ENCODE data around the gene AKR1C2. TPM values are rescaled to one million over a fixed set of nuclear protein-coding genes. Genes with fewer than 3 reads are reported as not detected.
A peak's percentile ranks its signal among the peaks of the same experiment; 100 is the strongest.
"Not testable (repeated sequence)": the region's sequence is repeated elsewhere in the genome, so short reads cannot be mapped to it uniquely, and the experiment has no call there.

AKR1C2 gene
- 34.4 TPM for total RNA-seq
- long read RNA-seq, transcript AKR1C2-201 (9 exons, 3,756 nt), result major isoform, 13 of 25 reads
- long read RNA-seq, partial matches to known transcripts, result 8 of 25 reads
- long read RNA-seq, other reads (novel, unspliced or antisense), result 3 of 25 reads

DNA sequence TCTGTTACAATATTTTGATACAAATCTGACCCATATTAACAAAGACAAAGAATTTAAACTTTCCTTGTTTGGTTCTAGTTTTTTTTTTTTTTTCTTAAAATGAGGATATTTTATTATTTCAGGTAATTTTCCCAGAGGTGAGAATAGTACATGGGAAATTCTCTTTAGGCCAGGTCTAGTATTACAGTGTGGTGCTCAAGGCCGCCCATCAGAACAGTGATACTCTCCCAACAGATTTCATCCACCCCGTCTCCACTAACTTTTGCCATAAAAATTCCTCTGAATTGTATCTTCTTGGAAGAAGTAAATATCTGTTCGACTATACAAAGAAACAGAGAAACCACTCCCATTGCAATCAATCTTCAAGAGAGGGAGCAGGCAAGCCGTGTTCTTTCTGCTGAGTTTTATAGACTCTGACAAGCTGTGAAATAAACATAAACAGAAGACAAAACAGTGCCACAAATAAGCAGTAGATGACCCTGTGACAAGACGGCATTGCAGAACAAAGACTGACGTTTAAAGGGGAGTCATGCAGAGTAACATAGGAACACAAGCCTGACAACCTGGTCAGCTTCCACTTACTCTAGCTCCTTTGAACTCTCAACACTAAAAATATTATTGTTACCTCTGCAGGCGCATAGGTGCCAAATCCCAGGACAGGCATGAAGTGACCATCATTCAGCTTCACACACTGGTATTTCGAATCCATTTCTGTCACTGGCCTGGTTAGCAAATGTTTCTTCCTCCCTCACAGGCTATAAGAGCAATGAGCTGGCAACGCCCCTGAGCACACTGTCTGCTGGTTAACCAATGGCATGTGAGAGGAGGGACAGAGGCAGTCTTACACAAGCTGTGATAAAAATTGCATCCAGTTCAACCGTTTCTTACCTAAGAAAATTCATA, at the start of gene AKR1C2:
Gene AKR1C2 (minus strand): TSS at position 731 of the 903 bp plus-strand sequence. CDS start 22 bp downstream, at position 709.
- H3K4me1 ChIP-seq; DNase-seq; intact Hi-C loops (cut with DNase I); H3K27ac ChIP-seq; H3K36me3 ChIP-seq; H3K27me3 ChIP-seq (ENCODE audit: low read depth); H3K9me3 ChIP-seq: not testable (repeated sequence)
- ATAC-seq, result peak; percentile 92 to 93
- peak within 1 kb of the TSS; percentile 33 for H3K4me3 ChIP-seq

DNA sequence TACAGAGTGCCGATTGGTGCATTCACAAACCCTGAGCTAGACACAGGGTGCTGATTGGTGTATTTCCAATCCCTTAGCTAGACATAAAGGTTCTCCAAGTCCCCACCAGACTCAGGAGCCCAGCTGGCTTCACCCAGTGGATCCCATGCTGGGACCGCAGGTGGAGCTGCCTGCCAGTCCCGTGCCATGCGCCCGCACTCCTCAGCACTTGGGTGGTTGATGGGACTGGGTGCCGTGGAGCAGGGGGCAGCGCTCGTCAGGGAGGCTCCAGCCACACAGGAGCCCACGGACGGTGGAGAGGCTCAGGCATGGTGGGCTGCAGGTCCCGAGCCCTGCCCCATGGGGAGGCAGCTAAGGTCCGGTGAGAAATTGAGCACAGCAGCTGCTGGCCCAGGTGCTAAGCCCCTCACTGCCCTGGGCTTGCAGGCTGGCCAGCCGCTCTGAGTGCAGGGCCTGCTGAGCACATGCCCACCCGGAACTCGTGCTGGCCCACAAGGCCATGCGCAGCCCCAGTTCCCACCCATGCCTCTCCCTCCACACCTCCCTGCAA, 49.4 kb upstream of the AKR1C2 start:
- H3K4me3 ChIP-seq; H3K27ac ChIP-seq; H3K36me3 ChIP-seq; H3K27me3 ChIP-seq (ENCODE audit: low read depth); DNase-seq; H3K9me3 ChIP-seq; ATAC-seq; H3K4me1 ChIP-seq; intact Hi-C loops (cut with DNase I): not testable (repeated sequence)

DNA sequence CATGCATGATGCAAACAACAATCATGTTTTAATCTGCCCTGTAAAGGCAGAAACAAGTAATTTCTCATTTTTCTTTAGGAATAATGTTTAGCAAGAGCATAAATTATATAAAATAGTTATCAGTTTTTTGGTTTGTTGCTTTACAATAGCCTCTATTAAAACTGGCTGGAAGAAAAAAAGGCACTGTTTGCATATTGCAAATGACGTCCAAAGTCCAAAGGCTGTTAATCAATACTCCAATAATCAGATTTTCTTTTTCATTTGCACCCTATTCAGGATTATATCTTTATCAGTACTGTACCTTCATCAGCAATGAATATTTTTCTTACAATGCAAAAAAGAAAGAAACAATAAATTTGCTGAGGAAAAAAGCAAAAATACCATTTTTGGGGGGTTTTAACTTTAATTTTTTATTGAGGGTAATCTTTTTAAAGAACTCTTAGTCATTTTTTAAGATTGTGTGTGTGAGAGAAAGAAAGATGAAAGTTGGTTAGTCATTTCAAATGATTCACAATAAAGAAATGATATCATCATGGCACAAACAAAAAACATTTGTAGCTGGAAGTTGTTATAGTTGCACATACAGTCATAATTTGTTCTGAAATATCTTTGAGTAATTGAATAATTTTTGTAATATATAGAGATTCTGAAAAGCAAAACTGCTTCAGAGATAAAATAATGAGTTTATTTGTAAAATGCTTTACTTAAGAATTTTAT, 44.4 kb upstream of the AKR1C2 start:
- Histone ChIP-seq H3K27me3 (ENCODE audit: low read depth) (no peaks in the 10 kb centered on the region), H3K4me3 (no peak overlapping the region), H3K27ac (no peak overlapping the region), H3K9me3 (no peaks in the 10 kb centered on the region), H3K36me3 (no peaks in the 10 kb centered on the region), H3K4me1 (peaks cover 8% of the 10 kb centered on the region)
- TF ChIP-seq, protein P1, sequence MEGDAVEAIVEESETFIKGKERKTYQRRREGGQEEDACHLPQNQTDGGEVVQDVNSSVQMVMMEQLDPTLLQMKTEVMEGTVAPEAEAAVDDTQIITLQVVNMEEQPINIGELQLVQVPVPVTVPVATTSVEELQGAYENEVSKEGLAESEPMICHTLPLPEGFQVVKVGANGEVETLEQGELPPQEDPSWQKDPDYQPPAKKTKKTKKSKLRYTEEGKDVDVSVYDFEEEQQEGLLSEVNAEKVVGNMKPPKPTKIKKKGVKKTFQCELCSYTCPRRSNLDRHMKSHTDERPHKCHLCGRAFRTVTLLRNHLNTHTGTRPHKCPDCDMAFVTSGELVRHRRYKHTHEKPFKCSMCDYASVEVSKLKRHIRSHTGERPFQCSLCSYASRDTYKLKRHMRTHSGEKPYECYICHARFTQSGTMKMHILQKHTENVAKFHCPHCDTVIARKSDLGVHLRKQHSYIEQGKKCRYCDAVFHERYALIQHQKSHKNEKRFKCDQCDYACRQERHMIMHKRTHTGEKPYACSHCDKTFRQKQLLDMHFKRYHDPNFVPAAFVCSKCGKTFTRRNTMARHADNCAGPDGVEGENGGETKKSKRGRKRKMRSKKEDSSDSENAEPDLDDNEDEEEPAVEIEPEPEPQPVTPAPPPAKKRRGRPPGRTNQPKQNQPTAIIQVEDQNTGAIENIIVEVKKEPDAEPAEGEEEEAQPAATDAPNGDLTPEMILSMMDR (IDR thresholded peaks at IDR 0.05), result no peak
- DNase-seq, result no peak
- ATAC-seq, result no peak
- intact Hi-C loops (cut with DNase I), result no loop called here

DNA sequence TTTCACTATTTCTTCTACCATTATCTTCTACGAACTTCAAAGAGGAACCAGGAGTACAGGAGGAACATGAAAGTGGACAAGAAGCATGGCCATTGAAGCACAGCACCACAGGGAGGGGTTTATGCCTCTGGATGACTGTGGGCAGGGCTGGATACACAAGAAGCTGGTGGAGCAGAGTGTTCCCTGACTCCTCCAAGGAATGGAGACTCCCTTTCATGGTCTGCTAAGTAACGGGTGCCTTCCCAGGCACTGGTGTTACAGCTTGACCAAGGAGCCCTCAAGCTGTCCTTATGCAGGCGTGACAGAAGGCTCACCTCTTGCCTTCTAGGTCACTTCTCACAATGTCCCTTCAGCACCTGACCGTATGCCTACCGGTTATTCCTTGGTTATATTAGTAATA, 43.4 kb upstream of the AKR1C2 start:
- H3K9me3 ChIP-seq; ATAC-seq; H3K4me3 ChIP-seq; DNase-seq; intact Hi-C loops (cut with DNase I); H3K27ac ChIP-seq; H3K36me3 ChIP-seq; H3K27me3 ChIP-seq (ENCODE audit: low read depth); H3K4me1 ChIP-seq: not testable (repeated sequence)

DNA sequence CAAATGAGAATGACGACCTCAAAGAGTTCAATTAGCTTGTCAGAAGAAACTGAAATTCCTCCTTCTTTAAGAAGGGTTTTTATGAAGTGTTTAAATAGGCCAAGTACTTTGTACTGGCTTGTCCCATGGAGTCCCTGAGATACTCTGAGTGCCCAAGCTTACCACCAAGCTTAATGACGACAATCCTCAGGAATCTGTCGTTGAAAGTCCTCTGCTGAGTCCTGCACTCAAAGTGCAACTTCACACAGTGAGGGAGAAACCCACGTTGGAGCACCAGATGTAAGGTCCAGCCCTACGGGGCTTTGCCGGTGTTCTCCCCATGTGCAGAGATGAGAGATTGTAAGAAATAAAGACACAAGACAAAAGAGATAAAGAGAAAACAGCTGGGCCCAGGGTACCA, 42.8 kb upstream of the AKR1C2 start:
- no peak overlapping the region for H3K27ac ChIP-seq
- H3K4me3 ChIP-seq, result no peak overlapping the region
- no peaks in the 10 kb centered on the region for H3K27me3 ChIP-seq (ENCODE audit: low read depth)
- TF ChIP-seq, protein P1 (IDR thresholded peaks at IDR 0.05), result no peak
- ATAC-seq, result peak; percentile 90
- DNase-seq, result no peak
- no peaks in the 10 kb centered on the region for H3K36me3 ChIP-seq
- H3K9me3 ChIP-seq, result no peaks in the 10 kb centered on the region
- H3K4me1 ChIP-seq, result peaks cover 16% of the 10 kb centered on the region
- intact Hi-C loops (cut with DNase I), result no loop called here

DNA sequence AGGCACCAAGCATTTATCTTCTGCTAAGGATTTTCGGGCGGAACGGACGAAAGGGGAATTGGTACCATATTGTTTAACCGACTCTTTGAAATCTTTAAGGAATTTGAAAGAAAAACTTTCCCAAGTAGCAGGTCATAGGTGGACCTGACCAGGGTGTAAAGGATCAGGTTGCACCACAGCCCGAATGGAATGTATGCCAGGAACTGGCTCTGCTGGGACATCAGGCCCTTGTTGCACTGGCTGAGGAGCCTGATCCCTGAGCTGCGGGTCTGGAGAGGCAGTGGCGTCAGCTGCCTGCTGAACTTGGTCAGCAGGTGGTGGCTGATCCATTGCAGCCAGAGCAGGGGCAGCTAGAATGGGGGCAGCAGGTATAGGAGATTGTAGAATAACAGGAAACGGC, 41.4 kb upstream of the AKR1C2 start:
- intact Hi-C loops (cut with DNase I), result no loop called here
- TF ChIP-seq, protein P1 (IDR thresholded peaks at IDR 0.05), result no peak
- no peaks in the 10 kb centered on the region for H3K27me3 ChIP-seq (ENCODE audit: low read depth)
- ATAC-seq (peak; percentile 37 to 65), DNase-seq (peak; percentile 63)
- no peak overlapping the region for H3K4me3 ChIP-seq
- H3K4me1 ChIP-seq, result peaks cover 17% of the 10 kb centered on the region
- no peaks in the 10 kb centered on the region for H3K36me3 ChIP-seq
- no peak overlapping the region for H3K27ac ChIP-seq
- no peaks in the 10 kb centered on the region for H3K9me3 ChIP-seq

All from lower lobe of right lung (tissue), 2 donors.